ENCODE data around the gene BTBD19. TPM values are rescaled to one million over a fixed set of nuclear protein-coding genes. Genes with fewer than 3 reads are reported as not detected.

The BTBD19 gene
- total RNA-seq, 4 donors from 2014 or later, result 1.2 to 7.3 (median 4.4) TPM

- WGBS, result 57% methylated on average over 1 of the region's 1 CpG
- H3K4me3 ChIP-seq, result no peak overlapping the region
- H3K4me1 ChIP-seq, result no peaks in the 10 kb centered on the region
- peaks cover 20% of the 10 kb centered on the region for H3K36me3 ChIP-seq
- TF ChIP-seq EP300 (IDR thresholded peaks at IDR 0.05), result no peak
- no peak for TF ChIP-seq POLR2AphosphoS5 (IDR thresholded peaks at IDR 0.05)
- no peak for TF ChIP-seq POLR2A (IDR thresholded peaks at IDR 0.05)
- no peak for TF ChIP-seq CTCF (IDR thresholded peaks at IDR 0.05)
- no peaks in the 10 kb centered on the region for H3K27me3 ChIP-seq
- no peaks in the 10 kb centered on the region for H3K9me3 ChIP-seq
- H3K27ac ChIP-seq, result no peak overlapping the region
- no peak for DNase-seq (ENCODE audit: low spot score in 2 of 2)
Measured at GRCh38 chr1:44860891-44861425, 52.6 kb downstream of the BTBD19 start.

GRCh38 chr1:44862829-44863401 lies 54.6 kb downstream of the BTBD19 start:
- WGBS, result 75% methylated on average over 5 of the region's 5 CpGs
- H3K4me3 ChIP-seq, result no peak overlapping the region
- no peaks in the 10 kb centered on the region for H3K4me1 ChIP-seq
- H3K9me3 ChIP-seq, result no peaks in the 10 kb centered on the region
- no peak overlapping the region for H3K27ac ChIP-seq
- TF ChIP-seq CTCF (IDR thresholded peaks at IDR 0.05) (no peak), EP300 (IDR thresholded peaks at IDR 0.05) (no peak), POLR2A (IDR thresholded peaks at IDR 0.05) (no peak), POLR2AphosphoS5 (IDR thresholded peaks at IDR 0.05) (no peak)
- H3K27me3 ChIP-seq, result no peaks in the 10 kb centered on the region
- H3K36me3 ChIP-seq, result peaks cover 13% of the 10 kb centered on the region
- DNase-seq (ENCODE audit: low spot score in 2 of 2), result no peak

Other genes starting within 250 kb of the BTBD19 start
- gene TMEM53, start 134.0 kb upstream of the BTBD19 start, total RNA-seq, result 1 to 10 TPM; 2.3 to 9.9 (median 4.3) TPM
- 1 to 10 TPM in 3 of 4 donors, under 1 TPM in 1; 0.80 to 5.0 (median 1.4) TPM for gene ARMH1, start 133.8 kb upstream of the BTBD19 start, total RNA-seq
- not detected for gene RNU5D-1, start 77.4 kb upstream of the BTBD19 start, total RNA-seq
- gene KIF2C, start 68.7 kb upstream of the BTBD19 start, total RNA-seq, result 1 to 10 TPM; 2.1 to 5.0 (median 3.9) TPM
- gene RPS8, start 33.0 kb upstream of the BTBD19 start, total RNA-seq, result 1,000 to 10,000 TPM; 1,858 to 3,271 (median 2,807) TPM
- under 1 TPM in 3 of 4 donors, not detected in 1; 0.30 to 0.72 (median 0.30) TPM for gene BEST4, start 20.4 kb upstream of the BTBD19 start, total RNA-seq
- 100 to 1,000 TPM in 2 of 4 donors, 10 to 100 TPM in 2; 63.7 to 135 (median 91.1) TPM for gene PLK3, start 8.1 kb upstream of the BTBD19 start, total RNA-seq
- gene DYNLT4, start 1.2 kb upstream of the BTBD19 start, total RNA-seq, result not detected
- 1 to 10 TPM; 1.2 to 2.4 (median 1.5) TPM for gene PTCH2, start 34.7 kb downstream of the BTBD19 start, total RNA-seq
- gene EIF2B3, start 178.1 kb downstream of the BTBD19 start, total RNA-seq, result 10 to 100 TPM; 14.1 to 20.8 (median 19.6) TPM
- 10 to 100 TPM; 37.8 to 65.5 (median 56.8) TPM for gene HECTD3, start 202.8 kb downstream of the BTBD19 start, total RNA-seq
- gene UROD, start 203.7 kb downstream of the BTBD19 start, total RNA-seq, result 10 to 100 TPM; 45.4 to 65.9 (median 57.2) TPM